Activated CD4-positive, alpha-beta T cell treated with anti-CD3 and anti-CD28 coated beads for 1 hour (primary cell): Measurements from ENCODE around the gene LRRIQ3.

ENCODE experiments used
- DNase-seq: peaks from one replicate; pipeline ENCODE4 v3.0.0-alpha.2; 2020

Gene LRRIQ3

DNA sequence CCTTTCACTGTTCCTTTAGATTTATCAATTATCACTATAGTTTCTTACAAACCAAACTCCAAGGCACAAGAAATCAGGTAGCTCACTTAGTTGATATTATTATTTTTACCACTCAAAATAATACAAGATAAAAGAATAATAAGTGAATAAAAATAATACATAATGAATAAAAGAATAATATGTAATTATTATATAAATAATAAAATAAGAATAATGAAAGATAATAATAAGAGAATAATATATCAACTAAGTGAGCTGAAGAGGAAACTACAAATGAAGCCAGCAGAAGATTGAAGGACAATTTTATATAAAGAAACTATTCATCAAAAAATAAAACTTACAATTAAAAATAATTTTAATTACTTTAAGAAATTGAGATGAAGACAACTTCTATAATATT lies 90.6 kb downstream of the LRRIQ3 start:
- DNase-seq, result no peak

DNA sequence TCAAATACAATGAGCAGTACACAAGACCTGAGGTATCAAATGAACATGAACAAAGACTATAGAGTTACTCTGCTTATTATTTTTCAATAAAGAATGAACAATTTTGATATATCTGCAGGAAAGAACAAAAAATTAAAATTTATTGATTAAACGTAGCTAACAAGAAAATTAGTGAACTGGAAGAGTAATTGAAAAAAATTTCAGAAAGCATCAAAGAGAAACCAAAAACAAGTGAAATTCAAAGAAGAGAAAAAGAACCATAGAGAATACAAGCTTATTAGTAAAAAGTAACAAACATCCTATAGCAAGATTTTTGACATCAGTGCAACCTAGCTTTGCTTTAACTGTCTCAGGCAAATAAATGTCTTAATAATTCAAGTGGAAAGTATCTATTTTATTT lies 106.6 kb downstream of the LRRIQ3 start:
- DNase-seq, result no peak

- DNase-seq, result no peak
Observed at GRCh38 chr1:74083128-74083527, 114.8 kb downstream of the LRRIQ3 start.

DNA sequence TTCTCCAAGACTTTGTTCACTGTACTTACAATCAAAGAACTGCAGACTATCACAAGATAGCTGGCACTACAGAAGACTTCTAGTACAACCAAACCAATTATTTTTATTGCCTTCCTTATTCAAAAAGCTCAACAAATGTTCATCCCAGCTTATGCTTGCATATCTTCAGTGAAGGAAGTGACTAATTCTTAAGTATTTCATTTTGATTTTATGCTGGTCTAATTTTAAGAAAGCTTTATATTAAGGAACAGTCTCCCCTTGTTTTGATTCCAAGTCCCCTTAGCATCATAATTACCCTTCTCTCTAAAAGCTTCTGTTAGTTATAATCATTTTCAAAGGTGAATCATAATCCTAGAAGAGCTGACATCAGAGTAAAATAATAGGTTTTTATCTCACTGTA lies 132.9 kb downstream of the LRRIQ3 start:
- no peak for DNase-seq

GRCh38 chr1:74057719-74058118 lies 140.3 kb downstream of the LRRIQ3 start:
- no peak for DNase-seq

GRCh38 chr1:74053407-74053806 lies 144.6 kb downstream of the LRRIQ3 start:
- DNase-seq, result no peak

DNA sequence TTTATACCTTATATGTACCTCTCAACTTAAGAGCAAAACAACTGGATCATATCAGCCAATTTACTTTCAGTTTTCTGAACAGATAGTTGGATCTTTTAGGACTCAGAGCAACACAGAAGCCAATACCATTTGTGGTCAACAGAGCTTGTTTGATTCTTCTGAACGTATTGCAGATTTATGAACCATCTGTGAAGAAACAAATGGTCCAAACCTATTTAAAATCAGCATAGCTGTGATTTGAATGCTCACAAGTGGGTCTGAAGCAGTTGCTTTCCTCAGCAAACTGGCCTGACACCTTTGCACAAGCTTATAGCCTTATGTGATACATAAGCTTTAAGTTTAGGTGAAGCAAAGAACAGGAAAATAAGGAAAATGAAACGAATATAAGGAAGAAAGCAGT lies 147.6 kb downstream of the LRRIQ3 start:
- DNase-seq, result no peak

DNA sequence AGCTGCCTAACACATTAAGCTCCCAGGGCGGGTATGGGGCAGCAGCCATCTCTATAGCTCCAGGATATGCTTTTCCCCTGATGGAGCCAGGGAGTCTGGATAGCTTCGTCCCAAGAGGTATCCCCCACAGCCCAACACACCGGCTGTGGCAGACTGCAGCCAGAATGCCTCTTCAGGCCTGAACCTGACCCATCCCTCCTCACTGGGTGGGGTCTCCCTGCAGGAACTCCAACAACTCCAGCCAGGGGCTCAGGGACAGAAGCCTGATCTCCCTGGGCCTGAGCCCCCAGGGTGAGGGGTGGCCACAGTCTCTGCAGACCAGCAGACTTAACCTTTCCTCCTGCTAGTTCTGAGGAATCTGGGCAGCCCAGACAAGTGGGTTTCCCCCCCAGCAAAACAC lies 159.9 kb downstream of the LRRIQ3 start:
- DNase-seq, result no peak

GRCh38 chr1:74012583-74012982 lies 185.4 kb downstream of the LRRIQ3 start:
- DNase-seq, result no peak

DNA sequence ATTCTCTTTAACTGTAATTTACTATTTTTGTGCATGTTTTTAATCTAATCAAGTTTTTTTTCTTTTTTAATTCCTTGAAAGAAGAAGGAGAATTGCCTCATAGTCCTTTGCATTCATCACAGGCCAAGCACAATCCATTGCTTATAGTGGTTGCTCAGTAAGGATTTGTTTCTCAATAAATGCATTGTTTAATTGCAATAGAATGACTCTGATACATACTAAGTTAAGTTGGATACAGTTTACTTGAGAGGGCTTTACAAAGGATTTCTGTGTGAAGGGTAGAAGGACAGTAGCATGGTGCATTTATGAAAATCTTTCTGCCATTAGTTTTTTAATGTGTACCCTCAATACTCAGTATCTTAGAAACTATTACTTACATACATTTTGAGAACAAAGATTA lies 186.2 kb downstream of the LRRIQ3 start:
- no peak for DNase-seq

- no peak for DNase-seq
Observed at GRCh38 chr1:74010206-74010605, 187.8 kb downstream of the LRRIQ3 start.

DNA sequence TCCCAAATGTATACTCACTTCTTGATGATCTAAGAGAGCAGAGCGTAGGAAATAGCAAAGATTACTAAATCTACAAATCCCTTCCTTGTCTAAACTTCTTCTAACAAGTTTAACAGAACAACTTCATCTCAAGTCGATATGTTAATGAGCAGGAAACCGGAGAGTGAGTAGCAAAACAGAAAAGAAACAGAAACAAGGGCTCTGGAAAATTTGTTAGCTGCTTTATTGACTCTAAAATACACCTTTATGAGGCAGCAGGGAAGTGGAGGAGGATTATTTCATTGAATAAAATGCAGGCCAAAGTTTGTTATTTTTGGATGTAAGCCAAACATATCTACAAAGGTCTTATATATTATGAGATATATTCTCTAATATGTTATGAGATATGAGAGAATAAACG lies 192.4 kb downstream of the LRRIQ3 start:
- DNase-seq, result no peak

GRCh38 chr1:74003806-74004205 lies 194.2 kb downstream of the LRRIQ3 start:
- DNase-seq, result no peak

GRCh38 chr1:73998348-73998959 lies 199.5 kb downstream of the LRRIQ3 start:
- DNase-seq, result no peak

DNA sequence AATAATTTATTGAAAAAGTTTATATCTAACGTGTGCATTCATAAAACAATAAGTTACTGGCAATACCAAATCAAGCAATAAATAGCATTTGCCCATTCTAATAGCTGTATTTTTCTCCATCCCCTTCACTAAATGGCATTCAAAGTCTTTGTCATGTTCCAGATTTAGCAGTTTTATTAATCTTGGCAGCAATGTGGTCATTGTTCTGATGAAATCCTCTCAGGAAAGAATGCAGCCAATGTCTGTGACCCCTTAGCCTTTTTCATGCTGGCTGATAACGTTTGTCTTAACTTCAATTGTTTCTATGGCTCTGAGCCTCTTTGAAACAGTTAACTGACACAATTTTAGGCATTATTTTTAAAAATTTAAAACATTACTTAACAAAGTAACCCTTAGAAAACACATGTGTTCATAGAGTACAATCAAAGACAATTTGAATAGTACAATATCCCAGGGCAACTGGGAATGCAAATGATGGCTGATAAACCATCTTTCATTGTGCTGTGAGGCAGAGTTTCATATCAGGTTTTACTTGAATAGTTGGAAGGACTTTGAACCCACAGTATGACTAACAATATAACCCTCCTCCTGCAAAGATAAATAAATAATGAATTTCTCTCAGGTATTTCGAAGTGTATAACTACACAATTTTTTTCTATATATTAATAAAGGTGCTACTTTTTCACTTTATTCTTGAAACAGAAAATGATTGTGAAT lies 217.5 kb downstream of the LRRIQ3 start:
- DNase-seq, result no peak

DNA sequence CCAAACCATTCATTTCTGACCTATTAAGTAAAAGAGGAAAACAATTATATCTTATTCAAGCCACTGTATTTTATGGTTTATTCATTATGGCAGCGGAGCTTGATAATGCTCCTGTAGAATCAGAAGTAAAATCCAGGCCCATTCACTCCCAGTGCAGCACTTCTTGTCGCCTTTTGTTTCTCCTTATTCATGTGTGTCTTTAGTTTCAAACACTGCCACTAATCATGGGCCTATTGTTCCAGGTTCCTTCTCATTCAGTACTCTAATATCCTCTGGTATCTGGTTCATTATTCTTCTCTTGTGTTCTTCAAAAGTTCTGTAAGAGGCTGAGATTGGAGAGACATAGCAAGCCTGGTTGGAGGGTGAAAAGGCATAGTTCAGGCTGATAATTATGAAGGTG lies 218.3 kb downstream of the LRRIQ3 start:
- DNase-seq, result no peak

DNA sequence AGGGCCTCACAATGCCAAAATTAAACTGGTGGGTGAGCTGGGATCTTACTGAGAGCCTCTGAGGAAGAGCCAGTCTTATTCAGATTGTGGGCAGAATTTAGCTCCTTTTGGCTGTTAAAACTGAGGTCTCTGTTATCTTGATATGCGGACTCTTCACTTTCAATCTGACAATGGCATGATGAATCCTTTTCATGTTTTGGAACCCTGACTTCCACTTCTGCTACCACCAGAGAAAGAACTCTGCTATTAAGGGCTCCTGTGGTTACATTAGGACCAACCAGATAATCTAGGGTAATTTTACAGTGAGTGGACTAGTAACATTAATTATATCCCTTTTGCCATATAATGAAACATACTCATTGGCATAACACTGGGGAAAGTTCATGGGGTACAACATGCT lies 219.0 kb downstream of the LRRIQ3 start:
- no peak for DNase-seq
